GM19351 (cell line): ENCODE measurements around the gene SCFD1.
"Not testable (repeated sequence)": the region's sequence is repeated elsewhere in the genome, so short reads cannot be mapped to it uniquely, and the experiment has no call there.

Source experiments
- ATAC-seq: cut with Tn5 transposase; IDR thresholded peaks from one replicate; pipeline ENCODE4 v1.9.1; 2021; ENCODE audit warnings: mild to moderate bottlenecking, moderate library complexity; ENCODE audit not compliant: unreplicated experiment

SCFD1 gene

GRCh38 chr14:30669594-30669993, 47.5 kb downstream of the SCFD1 start:
- no peak for ATAC-seq

DNA sequence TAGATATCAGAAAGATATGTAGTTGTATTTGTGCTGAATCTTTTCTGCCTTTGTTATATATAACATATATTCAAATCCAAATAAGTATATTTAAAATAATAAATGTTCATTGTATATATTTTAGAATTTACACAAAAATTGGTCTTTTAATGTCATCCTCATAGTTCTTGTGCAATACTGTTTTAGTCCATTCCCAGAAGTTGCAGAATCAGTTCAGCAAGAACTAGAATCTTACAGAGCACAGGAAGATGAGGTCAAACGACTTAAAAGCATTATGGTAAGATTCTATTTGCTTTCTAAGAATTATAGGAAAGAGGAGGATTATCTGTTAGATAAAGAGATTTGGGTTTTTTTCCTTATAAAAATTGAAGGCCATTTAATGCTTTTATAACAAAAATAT, 51.0 kb downstream of the SCFD1 start:
- ATAC-seq: no peak

- ATAC-seq: no peak
These were observed 56.9 kb downstream of the SCFD1 start for GRCh38 chr14:30678926-30679431.

DNA sequence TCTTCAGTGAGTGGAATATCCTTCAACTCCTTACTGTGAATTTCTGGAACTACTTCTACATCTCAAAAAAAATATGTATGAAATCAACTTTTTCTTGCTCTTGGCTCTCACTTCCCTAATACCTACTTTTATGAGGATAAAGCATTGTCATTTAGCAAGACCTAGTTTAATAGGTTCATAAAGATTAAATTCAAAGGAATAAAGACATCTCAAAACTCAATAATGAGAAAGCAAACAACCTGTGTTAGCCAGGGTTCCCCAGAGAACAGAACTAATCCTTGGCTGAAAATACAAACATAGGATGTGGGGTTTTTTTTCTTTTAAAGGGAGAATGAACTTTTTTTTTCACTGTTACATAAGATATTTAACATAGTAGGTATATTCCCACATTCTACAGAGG, 57.9 kb downstream of the SCFD1 start:
- ATAC-seq: no peak

DNA sequence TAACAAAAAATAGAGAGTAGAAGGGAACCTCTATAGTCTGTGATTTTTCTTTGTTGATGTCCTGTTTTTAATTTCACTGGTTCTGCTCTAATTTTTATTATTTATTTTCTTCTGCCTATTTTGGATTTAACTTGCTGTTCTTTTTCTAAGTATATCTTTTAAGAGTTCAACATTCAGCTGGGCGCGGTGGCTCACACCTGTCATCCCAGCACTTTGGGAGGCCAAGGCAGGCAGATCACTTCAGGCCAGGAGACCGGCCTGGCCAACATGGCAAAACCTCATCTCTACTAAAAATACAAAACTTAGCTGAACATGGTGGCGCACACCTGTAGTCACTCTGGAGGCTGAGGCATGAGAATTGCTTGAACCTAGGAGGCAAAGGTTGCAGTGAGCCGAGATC, 58.7 kb downstream of the SCFD1 start:
- not testable (repeated sequence) for ATAC-seq

DNA sequence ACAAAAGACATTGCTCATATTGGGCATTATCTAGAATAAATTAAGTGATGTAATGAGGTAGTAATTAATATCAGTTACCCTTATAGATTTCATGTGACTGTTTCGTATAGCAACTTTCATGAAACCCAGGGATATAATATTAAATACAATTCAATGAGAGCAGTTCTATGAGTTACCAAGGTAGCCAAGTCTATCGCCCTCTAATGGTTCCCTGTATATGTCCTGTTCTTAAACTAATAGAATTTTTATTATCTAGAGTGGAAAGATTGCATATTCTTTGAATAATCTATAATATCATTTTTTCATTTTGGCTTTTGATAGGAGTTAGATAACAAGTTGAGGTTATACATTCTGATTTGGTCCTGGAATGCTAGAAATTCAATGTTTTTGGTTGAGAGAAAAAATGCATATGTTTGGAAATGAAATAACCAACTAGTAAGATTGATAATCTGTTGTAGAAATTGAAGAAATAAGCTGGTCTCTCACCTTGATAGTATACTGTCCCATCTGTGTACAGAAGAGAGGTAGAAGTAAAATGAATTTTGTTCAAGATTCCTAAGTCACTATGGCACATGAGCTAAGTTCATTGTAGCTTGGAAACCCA, 59.7 kb downstream of the SCFD1 start:
- ATAC-seq: no peak

GRCh38 chr14:30690487-30691355, 68.6 kb downstream of the SCFD1 start:
- not testable (repeated sequence) for ATAC-seq

- ATAC-seq: no peak
These were observed 69.8 kb downstream of the SCFD1 start for GRCh38 chr14:30691751-30692398.

DNA sequence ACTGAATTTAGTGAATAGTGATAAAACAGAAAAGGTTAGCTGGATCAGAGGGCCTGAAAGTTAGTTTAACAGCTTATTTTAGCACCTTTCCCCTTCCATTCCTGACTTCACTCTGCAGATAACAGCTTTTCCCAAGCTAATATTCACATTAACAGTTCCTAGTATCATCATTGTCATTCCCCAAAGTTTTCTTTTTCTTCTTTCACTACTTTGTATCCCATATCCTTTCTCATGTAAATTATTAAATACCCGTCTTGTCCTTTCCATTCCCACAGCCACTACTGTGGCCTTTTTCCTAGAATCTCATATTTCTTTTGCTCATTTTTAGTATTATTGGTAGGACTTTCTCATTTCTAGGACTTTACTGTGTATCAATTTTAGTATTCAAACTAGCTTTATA, 70.5 kb downstream of the SCFD1 start:
- ATAC-seq: no peak

GRCh38 chr14:30698463-30698862, 76.3 kb downstream of the SCFD1 start:
- ATAC-seq: no peak

GRCh38 chr14:30706704-30707103, 84.6 kb downstream of the SCFD1 start:
- no peak for ATAC-seq

- ATAC-seq: no peak
These were observed 86.0 kb downstream of the SCFD1 start for GRCh38 chr14:30708157-30708556.

- ATAC-seq: no peak
These were observed 87.1 kb downstream of the SCFD1 start for GRCh38 chr14:30709201-30709600.

DNA sequence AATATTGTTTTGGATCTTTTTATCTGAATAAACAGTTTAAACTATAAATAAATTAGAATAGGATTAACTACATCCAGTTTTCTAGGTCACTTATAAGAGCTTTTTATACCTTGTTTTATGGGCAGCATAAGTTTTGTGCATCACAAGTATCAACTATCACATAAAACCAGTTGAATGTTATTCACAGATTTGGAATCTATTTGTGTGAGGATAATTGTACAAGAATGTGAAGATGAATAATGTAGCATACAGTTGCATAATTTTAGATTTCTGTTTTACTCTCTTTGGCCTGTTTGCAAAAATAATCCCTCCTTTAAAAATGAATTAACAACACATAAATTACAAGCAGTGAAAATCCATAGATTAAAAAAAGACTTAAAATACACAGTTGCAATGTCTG, 88.8 kb downstream of the SCFD1 start:
- ATAC-seq: no peak

GRCh38 chr14:30719137-30719536, 97.0 kb downstream of the SCFD1 start:
- ATAC-seq: no peak

DNA sequence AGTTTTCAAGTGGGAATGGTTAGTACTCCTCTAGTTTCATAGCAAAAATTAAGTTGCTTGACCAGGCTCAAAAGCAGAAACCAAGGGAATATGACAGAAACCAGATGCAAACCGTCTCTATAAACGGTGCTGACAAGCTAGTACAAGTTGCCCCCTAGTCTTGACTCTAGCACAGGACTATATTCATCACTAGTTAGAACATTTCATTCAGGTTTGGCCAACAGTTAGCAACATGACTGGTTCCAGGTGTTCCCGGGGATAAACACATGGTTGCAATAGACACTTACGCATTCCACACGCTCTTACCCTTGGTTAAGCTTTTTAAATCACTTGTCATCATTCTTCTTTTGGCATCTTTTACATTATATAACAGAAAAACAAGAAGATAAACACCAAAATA, 103.6 kb downstream of the SCFD1 start:
- no peak for ATAC-seq

- ATAC-seq: no peak
These were observed 106.4 kb downstream of the SCFD1 start for GRCh38 chr14:30728471-30728870.

DNA sequence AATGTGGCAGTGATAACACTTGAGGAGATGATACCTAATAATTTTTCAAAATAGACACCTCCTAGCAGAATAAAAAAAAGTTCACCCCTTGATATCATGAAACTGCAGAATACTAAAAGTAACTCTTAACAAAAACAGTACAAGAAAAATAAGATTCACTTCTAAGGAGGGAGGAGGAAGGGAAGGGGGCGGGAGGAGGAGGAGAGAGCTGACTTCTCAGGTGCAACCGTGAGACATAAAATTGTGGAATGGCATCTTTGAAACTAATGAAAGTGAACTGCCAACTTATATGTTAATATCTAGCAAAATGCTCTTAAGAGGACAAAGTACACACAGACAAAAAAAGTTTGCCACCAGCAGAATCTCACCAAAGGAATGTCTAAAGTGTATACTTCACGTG, 115.8 kb downstream of the SCFD1 start:
- no peak for ATAC-seq

DNA sequence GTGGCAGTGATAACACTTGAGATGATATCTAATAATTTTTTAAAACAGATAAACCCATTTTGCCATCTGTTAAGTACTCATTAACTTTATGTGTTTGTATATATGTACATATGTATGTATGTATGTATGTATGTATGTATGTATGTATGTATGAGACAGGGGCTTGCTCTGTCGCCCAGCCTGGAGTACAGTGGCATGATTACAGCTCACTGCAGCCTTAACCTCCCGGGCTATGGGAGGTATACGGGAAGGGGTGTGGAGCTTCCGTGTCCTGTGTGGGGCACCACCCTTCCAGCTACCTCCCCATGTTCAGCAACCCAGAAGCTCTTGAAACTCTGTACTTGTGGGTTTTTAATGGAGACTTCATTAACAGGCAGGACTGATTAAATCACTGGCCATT, 116.9 kb downstream of the SCFD1 start:
- ATAC-seq: no peak

DNA sequence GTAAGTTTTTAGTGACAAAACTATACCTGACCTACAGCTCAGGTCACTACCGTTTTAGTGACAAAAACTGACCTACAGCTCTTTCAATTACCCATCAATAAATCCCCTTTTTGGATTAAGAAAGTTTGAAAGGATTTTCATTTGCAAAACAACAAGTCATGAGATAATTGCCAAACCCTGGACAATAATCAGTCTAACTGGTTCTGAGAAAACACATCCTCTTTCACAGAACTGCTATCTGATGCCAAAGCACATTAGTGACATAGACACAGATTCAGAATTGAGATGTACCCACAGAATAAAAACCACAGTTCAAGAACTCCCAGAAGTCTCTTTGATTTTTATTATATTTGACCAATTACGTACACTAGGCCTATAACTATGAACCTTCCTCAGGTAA, 126.2 kb downstream of the SCFD1 start:
- ATAC-seq: no peak

DNA sequence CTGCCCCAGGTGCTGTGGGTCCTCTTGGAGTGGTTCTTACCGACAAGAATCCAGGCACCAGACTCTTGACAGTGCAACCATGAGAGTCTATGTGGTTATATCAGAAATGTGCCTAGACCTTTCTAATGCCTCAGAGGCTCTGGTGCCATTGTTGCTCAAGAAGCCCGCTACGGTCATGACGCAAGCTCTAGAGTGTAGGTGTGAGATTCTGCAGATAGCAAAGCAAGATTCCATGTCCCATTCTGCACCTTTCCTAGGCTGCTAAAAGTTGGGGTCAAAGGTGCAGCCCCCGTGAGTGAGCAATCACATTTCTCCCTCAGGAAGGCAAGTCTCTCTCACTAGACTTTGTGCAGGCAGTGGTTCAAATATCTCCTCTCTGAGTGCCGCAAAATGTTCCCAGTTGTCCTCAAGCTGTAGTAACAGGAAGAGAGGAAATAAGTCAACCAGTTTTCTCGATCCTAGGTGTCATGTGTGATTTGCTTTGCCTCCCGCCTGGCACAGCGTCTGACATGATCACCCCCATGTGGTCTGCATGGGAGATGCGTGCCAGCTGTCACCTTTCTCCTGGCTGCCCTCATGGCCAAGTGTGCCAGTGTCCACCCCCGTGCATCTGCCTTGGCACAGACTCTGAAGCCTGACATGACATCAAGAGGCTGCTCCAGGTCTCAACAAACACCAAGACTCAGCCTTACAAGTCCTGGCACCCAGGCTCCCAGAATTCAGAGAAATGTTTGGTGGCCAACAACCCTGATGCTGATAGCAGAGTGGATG, 129.7 kb downstream of the SCFD1 start:
- no peak for ATAC-seq
